SIG-M5 (cell line): ENCODE data around the gene TMEM258.

Experiments used
- DNase-seq: peaks from one replicate; lab custom pipeline; 2025; lab: John Stamatoyannopoulos, UW

TMEM258 gene

DNA sequence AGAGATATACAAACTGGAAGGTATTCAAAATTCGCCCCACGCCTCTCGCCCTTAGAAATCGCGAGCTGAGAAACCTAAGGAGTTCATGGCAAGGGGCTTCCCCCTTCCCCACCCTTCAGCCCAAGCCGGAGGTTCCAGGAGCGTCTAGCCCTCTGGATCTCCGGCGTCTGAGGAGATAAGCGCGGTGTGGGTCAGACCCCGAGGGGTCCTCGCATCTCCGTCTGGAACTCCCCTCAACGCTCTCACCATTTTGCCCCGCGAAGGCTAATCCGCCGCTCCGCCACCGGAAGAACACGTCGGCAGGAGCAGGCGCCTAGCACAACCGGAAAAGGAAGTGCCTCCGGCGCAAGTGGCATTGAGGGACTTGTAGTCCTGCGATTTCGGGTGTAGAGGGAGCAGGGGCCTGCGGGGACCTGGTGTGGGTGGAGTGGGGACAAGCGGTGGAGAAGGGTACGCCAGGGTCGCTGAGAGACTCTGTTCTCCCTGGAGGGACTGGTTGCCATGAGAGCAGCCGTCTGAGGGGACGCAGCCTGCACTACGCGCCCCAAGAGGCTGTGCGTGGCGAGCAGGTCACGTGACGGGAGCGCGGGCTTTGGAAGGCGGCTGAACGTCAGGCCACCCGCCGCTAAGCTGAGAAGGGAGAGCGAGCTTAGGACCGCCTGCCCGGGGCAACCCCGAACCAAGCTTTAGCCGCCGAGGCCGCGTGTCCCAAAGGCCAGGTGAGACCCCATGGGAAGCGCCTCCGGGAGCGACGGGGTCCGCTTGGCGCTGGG lies at the start of gene TMEM258, which contains the start of gene FEN1:
Gene TMEM258, minus strand, starts transcription at position 290 of the 773 bp plus-strand sequence. Its CDS starts 41 bp downstream, at position 249.
Gene FEN1, plus strand, starts transcription at position 602 of the 773 bp plus-strand sequence. CDS start 2,451 bp downstream, outside the sequence.
- peak; percentile 72 for DNase-seq

DNA sequence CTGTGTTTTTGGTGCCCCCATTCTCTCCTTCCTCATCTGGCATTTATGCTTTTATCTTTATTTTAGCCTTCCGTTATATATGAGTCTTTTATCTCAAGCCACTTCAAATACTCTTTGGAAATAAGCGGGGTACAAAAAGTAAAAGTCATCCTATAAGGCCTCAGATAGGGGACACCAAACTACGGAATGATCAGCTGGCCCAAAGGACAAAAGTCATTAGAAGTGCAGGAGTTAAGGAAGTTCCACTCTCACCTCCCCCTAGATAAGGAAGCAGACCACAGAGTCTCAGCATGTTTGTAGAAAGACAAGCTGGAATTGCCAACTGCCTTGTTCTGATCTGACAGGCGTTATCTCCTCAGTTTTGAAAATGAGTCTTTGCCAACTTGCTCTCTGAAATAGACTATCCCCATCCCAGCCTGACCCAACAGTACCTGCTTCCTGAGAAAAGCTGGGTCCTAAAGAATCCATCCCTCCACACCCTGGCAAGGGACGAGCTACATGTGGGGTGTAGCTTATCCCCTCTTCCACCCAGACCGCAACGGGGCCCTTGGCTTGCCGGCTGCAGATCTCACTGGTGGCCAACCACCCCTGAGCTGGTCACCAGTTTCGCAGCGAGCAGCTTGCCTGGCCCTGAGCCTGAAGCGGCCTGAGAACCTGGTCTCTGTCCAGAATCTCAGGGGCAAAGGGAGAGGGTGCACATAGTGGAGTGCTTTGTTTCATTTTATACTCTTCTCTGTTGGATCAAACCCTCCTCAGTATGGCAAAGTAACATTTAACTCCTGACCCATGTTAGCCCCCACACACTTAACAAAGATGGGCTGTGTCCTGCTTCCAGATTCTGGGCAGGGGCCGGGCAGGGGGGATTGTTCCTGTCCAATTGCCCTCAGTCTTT lies 49.5 kb upstream of the TMEM258 start:
- DNase-seq, result no peak

DNA sequence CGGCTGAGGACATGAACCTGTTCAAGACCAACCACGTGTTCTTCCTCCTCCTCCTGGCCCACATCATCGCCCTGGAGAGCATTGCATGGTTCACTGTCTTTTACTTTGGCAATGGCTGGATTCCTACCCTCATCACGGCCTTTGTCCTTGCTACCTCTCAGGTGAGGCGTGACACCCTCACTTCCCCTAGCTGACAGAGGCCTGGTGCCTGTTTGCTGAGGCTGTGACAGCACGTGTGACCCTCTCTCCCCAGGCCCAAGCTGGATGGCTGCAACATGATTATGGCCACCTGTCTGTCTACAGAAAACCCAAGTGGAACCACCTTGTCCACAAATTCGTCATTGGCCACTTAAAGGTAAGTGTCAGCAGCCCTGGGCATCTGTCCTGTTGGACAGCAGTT lies 48.0 kb upstream of the TMEM258 start:
- no peak for DNase-seq

DNA sequence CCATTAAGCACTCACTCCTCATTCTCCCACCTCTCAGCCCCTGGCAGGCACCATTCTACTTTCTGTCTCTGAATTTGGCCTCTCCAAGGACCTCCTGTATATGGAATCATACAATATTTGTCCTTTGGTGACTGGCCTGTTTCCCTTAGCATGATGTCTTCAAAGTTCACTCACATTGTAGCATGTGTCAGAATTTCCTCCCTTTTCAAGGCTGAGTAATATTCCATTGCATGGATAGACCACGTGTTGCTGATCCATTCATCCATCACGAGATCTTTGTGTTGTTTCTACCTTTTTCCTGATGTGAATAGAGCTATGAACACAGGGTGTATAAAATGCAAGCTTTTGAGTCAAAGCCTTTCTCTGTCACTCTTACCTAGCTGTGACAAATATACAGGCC lies 47.3 kb upstream of the TMEM258 start:
- no peak for DNase-seq

DNA sequence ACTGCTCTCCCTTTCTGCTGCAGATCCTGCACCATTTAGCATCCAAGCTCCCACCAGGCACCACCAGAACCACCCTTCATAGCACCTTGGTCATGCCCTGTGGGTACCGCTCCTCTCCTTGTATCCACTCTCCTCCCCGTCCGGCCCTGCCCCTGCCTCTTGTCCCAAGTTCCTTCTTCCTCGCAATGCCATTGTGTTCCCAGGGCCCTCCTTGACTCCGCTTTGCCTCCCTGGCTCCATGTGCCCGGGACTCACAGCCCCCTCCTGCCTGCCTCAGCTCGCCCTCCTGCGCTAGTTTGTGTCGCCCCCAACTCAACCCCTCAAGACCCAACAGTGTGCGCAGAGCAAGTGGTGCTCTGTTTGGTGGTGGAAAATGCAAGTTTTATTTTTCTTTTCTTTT lies 46.5 kb upstream of the TMEM258 start:
- no peak for DNase-seq

DNA sequence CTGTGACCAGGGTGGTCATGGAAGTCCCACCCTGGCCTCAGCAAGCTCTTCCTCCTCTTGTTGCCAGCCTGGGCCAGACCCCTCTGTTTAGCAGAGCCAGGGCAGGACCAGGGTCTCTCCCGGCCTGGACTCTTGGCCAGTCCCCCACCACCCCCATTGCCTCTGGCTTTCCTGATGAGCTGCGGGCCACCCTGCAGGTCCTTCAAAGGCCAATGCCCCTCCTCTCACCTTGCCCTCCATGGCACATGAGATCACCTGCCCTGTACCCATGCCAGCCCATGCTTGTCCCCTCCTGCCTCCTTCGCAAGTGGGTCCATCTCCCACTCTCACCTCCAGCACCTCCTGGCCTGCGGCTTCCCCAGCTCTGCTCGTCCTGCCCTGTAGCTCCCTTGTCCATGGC lies 46.1 kb upstream of the TMEM258 start:
- no peak for DNase-seq

DNA sequence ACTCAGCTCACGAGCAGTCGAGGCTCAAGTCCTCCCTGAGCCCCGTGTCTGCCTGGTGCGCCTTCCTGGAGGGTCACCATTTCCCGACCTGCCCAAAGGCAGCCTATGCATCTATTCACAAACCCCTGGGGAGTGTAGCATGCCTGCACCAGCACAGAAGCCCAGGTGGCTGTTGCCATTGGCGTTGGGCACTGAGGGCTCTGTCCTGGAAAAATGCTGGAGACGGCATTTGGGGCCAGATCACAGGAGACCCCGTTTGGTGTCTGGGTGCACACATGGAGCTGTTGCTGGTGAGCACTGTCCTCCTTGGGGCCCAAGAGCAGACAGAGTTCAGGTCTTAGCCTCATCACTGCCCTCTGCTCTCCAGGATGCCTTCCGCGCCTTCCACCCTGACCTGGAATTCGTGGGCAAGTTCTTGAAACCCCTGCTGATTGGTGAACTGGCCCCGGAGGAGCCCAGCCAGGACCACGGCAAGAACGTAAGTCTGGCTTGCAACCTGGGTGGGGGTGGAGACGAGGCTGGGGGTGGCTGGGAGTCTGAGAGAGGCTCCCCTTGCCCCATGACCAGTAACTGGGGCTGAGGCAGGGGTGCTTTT lies 45.1 kb upstream of the TMEM258 start:
- no peak for DNase-seq

DNA sequence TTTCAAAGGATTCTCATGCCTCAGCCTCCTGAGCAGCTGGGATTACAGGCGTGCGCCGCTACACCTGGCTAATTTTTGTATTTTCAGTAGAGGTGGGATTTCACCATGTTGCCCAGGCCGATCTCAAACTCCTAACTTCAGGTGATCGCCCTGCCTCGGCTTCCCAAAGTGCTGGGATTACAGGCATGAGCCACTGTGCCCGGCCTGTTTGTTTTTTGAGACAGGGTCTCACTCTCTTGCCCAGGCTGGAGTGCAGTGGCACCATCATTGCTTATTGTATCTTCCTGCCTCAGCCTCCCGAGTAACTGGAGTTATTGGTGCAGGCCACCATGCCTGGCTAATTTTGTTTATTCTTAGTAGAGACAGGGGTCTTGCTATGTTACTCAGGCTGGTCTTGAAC lies 43.8 kb upstream of the TMEM258 start:
- DNase-seq, result no peak

DNA sequence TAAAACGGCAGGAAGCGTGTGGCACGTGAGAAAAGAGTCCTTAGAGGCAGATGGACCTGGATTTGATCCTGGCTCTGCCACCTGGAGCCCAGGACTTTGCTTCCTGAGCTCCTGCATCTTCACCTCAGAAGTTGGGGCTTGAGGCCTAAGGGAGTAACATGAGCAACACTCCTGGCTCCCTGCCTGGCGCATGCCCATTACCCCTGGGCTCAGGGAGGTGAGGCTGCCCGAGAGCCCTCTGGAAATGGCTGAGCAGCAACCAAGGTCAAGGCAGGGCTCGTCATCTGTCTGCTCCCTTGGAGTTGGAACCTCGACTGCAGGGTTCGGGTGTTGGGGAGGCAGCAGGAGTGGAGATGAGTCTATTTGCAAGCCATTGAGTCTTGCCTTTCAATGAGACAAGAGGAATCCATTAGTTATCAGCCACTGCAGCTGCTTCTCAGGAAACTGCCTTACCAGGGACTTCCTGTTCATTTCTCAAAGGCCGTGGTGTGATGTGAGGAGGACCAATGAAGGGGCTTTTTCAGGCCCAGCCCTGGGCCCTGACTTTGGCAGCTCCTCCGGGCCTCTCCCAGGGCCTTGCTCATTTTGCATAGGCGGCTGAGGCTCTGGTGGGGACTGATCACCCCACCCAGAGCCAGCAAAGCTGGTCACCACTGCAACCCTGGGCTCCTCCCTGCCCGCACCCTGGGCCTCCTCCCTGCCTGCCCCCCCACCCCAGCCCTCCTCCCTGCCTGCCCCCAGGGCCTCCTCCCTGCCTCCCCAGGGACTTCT lies 42.1 kb upstream of the TMEM258 start:
- no peak for DNase-seq

DNA sequence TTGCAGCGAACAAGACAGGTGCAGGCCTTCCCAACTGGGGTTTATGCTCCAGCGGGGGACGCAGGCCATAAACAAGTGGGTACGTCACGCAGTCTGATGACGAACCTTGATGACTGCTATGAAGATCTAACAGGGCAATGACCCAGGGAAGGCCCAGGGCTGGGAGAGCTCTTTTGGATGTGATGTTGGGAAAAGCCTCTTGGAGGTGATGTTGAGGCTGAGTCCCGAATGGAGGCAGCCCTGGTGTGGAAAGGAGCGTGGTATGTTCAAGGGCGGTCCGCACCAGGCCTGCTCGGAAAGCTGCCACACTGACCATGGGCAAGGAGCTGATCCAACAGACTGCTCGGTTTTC lies 41.5 kb upstream of the TMEM258 start:
- no peak for DNase-seq

DNA sequence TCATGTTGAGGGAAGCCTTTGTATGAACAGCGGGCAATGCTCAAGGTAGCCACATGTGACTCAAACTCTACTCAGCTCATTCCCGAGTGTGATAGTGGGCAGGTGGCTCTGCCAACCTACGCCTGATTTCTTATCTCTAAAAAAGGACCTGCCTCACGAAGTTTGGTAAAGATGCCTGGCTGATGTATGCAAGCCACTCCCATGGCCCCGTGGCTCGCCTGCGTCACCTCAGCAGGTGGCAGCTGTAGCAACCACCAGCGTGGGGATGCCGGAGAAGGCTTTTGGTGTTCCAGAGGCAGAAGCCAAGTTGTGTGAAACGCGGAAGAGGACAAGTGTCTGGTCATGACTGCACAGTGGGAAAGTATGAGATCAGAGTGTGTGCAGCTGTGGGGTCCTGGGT lies 41.1 kb upstream of the TMEM258 start:
- DNase-seq, result no peak

DNA sequence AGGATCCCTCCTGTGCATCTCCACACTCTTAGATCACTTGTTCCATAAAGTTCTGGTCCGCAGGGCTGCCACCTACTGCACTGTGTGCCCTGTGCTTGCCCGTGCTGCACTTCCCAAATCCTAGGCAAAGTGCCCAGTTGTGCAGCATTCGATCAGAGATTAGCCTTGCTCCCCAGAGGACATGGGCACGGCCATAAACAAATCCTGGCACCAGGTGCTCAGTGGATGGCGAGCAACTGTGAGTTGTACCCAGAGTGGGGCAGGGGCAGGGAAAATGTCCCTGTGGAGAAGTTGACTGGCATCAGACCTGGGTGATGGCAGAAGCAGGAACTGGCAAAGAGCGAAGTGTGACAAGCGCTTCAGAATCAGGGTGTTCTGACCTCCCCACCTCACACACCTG lies 40.4 kb upstream of the TMEM258 start:
- DNase-seq, result no peak

DNA sequence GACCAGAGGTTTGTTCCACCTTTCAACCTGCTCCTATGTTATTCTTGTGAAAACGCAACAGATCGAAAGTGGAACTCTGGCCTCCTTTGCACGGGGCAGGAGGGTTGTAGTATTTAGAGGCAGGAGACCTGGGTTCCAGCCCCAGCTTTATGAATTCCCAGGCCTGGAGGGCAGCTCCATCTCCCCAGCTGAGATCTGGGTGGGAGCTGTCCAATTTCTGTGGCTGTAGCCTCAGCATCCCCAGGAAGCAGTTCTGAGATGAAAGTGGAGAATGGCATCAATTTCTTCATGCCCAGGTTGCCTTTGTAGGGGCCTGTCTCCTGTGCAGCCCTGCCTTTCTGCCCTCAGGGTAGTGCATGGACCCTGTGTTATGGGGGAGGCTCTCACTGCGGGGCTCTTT lies 39.8 kb upstream of the TMEM258 start:
- DNase-seq, result no peak

DNA sequence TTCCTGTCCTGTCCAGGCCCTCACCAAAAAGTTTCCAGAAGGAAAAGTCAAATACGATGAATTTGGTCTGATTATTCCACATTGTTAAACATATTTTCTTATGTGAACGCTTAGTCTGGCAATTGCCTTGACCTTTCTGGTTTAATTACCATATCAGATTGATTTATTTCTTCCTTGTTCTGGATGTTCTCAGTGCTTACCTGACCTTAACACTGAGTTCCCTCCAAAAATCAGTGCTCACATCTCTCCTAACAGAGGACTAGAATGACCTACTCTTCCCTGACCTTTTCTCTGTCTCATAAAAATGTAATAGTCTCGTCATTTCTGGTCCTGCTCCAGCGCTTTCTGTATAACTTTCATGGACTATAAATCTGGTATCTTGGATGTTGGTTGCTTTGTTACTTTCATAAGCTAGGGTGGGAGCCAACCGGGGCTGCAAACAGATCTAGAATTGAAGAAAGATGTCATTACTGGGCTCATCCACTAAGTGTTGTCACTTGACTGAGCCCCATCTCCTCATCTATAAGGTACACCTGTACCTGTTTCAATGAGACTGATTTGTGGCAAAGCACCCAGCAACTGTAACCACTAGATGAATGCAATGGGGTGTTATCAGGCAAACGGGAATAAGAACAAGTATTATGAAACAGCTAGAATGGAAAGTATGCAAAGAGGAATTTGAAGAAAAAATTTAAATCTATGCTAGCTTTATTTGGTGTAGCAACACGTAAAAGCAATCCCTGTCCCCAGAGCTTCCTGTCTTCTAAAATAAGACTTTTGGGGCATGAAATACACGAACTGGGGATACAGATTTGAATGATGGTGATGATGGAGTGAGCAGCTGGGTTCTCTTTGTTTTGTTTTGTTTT lies 38.1 kb upstream of the TMEM258 start:
- DNase-seq, result no peak

DNA sequence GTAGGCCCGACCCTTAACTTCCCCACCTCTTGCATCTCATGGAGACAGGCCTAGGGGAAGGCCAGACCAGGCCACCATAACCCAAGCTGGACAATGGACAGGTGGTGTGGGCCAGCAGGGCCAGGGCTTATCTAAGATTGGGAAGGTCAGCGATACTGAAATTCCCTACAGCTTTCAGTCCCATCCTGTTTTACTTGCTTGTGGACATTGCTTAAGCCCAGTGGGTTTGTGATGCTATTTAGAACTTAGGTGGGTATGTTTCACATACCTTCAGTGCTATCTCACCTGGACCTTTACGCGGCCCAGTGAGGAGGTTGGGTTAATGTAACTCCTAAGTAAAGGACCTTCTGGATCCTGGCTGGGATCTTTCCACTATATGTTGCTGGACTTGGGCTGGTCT lies 37.4 kb upstream of the TMEM258 start:
- DNase-seq, result no peak

DNA sequence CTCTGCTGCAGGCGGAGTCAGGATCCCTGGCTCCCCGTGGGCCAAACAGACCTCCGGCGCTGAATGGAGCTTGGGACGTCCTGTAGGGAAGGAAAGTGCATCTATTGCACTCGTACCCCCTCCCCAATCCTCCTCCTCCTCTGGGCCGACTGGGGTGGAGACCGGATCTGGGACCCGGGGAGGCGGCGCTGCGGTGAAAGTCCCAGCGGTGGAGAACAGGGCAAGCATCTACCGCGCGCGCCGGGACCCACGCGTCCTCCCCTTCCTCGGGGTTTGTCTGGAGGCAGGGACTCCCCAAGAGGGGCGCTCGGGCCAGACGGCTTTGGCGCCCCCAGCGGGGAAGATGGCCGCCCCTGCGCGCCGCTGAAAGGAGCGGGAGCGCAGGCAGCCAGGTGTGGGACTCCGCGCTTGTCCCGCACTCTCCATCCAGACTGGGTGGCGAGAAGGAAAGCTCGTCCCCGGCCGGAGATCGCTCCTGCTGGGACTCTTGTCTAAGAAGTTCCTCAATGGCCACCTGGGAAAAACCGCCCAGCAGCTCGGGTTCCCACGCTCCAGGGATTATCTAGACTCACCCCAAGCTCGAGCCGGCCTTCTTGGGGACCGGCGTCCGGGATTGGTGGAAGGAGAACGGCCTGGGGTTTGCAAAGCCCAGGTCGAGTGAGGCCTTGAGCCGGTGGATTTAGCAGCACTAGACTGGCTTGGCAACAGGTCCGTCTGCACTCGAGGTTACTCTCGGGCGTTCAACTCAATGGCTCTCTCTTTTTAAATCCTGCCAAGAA lies 36.4 kb upstream of the TMEM258 start:
- DNase-seq, result no peak

DNA sequence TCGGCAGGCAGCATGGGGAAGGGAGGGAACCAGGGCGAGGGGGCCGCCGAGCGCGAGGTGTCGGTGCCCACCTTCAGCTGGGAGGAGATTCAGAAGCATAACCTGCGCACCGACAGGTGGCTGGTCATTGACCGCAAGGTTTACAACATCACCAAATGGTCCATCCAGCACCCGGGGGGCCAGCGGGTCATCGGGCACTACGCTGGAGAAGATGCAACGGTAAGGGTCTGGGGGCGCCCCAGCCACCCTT lies 35.9 kb upstream of the TMEM258 start:
- DNase-seq, result no peak

DNA sequence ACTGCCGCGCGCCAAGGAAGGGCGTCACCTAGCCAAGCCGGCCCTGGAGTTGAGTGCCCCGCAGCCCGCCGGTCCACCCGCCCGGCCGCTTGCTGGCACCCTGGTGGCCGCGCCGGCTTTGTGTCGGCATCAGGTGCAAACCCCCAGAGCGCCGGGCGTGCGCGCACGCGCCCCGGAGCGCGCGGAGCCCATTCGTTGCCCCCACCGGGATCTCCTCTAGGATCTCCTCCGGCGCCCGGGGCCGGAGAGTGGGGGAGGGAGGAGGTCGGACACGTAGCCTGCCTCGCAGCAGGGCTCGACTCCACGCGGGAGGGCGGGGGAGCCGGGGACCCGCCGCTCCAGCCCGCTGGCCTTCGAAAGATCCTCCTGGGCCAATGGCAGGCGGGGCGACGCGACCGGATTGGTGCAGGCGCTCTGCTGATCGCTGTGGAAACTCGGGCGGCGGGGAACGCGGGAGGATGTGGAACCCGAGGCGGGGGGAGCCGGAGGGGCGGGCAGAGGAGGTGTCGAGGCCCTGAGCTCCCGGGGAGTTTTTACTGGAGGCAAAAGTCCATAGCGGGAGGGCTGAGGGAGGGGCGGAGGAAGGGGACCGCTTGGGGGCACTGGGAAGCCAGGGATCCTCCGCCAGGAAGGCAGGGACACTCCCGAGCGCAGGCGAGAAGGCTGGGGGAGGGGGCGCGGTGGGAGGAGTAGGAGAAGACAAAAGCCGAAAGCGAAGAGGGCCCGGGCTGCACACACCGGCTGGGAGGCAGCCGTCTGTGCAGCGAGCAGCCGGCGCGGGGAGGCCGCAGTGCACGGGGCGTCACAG lies 35.4 kb upstream of the TMEM258 start, which contains the start of gene FADS2:
Gene FADS2, plus strand, starts transcription at position 730 of the 808 bp plus-strand sequence. CDS start 91 bp downstream, outside the sequence.
- DNase-seq, result peak; percentile 31

DNA sequence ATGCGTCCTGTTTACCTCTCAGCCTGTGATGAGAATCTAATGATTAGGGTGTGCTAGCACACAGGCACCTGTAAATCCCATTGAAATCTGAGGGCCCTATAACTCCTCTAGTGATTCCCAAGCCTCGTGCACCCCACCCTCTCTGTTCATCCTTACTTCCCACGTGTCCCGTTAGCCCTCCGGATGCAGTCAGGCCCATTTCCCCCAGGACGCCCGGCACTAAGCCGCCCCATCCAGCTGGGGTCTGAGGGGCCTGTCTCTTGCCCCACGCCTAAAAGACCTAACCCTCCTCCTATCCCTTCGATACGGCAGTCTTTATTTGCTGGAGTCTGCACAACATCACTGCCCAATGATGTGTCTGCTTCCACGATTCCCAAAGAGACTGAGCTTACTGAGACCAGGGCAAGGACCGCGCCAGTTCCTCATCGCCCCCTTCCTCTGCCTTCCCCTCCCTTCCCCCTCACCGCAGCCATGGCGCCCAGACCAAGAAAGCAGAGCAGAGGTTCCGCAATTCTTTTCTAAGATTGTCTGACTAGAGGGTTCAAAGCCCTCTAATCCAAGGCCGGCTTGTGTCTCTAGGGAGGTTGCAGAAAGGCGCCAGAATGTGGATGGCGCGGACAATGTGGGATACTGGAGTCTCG lies 34.7 kb upstream of the TMEM258 start:
- DNase-seq, result no peak
